Measurements from ENCODE around the gene STAB1.
A peak's percentile ranks its signal among the peaks of the same experiment; 100 is the strongest.

STAB1 gene

DNA sequence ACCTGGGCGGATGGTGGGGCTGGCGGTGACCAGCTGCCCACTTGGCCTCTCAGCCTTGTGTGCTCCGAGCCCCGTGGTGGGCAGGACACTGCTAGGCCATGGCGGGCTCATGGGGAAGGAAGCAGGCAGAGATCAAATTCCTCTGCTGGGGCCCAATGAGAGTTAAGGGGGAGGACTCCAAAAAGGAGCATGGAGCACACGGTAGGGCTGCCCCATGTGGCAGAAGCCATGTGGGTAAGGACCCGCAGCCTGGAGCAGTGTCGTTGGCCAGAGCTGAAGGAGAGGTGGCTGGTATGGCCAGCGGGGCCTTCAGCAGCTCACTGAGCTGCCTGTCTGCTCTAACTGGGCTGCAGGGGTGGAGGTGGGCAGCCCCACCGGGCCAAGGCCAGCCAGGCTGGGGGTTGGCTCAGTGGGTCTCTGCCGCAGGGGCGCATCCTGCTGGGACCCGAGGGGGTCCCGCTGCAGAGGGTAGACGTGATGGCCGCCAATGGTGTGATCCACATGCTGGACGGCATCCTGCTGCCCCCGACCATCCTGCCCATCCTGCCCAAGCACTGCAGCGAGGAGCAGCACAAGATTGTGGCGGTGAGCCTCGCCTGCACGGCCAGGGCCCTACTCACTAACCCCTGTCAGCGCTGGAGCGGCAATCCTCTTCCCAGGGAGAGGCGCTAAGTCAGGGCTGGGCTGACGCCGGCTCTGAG lies 11.3 kb downstream of the STAB1 start:
- Mint-ChIP-seq H3K36me3 (no peaks in the 10 kb centered on the region), H3K27me3 (peaks cover 22% of the 10 kb centered on the region), H3K4me3 (no peak overlapping the region), H3K4me1 (no peaks in the 10 kb centered on the region), H3K27ac (no peak overlapping the region), H3K9me3 (no peaks in the 10 kb centered on the region)
- ATAC-seq: no peak

- Mint-ChIP-seq H3K27ac (no peak overlapping the region), H3K4me1 (no peaks in the 10 kb centered on the region), H3K4me3 (no peak overlapping the region), H3K9me3 (no peaks in the 10 kb centered on the region), H3K27me3 (peaks cover 22% of the 10 kb centered on the region), H3K36me3 (no peaks in the 10 kb centered on the region)
- no peak for ATAC-seq
These were observed 12.2 kb downstream of the STAB1 start for GRCh38 chr3:52507359-52507758.

- no peak overlapping the region for H3K4me3 Mint-ChIP-seq
- no peak overlapping the region for H3K27ac Mint-ChIP-seq
- no peaks in the 10 kb centered on the region for H3K9me3 Mint-ChIP-seq
- H3K36me3 Mint-ChIP-seq: no peaks in the 10 kb centered on the region
- H3K27me3 Mint-ChIP-seq: peaks cover 30% of the 10 kb centered on the region
- no peak for ATAC-seq
- H3K4me1 Mint-ChIP-seq: no peaks in the 10 kb centered on the region
These were observed 14.7 kb downstream of the STAB1 start for GRCh38 chr3:52509753-52510328.

DNA sequence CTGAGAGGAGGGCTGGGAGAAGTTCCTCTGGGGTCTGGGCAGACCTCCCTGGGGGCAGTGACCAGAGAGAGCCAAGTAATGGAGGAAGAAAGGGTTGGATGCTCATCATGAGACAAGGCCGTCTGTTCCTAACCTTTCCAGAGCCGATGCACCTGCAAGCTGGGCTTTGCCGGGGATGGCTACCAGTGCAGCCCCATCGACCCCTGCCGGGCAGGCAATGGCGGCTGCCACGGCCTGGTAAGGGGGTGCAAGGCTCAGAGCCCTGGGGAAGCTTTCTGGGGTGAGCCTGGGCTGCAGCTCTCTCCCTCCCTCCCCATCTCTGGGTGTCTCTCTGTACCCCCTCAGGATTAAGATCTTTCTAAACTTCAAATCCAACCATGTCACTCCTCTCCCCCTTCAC lies 16.4 kb downstream of the STAB1 start:
- Mint-ChIP-seq H3K4me1 (no peaks in the 10 kb centered on the region), H3K9me3 (no peaks in the 10 kb centered on the region), H3K27ac (no peak overlapping the region), H3K27me3 (peaks cover 16% of the 10 kb centered on the region), H3K4me3 (no peak overlapping the region), H3K36me3 (no peaks in the 10 kb centered on the region)
- ATAC-seq: no peak

- ATAC-seq: no peak
- Mint-ChIP-seq H3K27ac (no peak overlapping the region), H3K27me3 (peaks cover 22% of the 10 kb centered on the region), H3K9me3 (no peaks in the 10 kb centered on the region), H3K4me3 (no peak overlapping the region), H3K36me3 (no peaks in the 10 kb centered on the region), H3K4me1 (no peaks in the 10 kb centered on the region)
These were observed 17.0 kb downstream of the STAB1 start for GRCh38 chr3:52512105-52512504.

- ATAC-seq: no peak
- no peaks in the 10 kb centered on the region for H3K9me3 Mint-ChIP-seq
- peaks cover 23% of the 10 kb centered on the region for H3K27me3 Mint-ChIP-seq
- H3K27ac Mint-ChIP-seq: no peak overlapping the region
- H3K4me3 Mint-ChIP-seq: no peak overlapping the region
- H3K4me1 Mint-ChIP-seq: no peaks in the 10 kb centered on the region
- no peaks in the 10 kb centered on the region for H3K36me3 Mint-ChIP-seq
These were observed 17.6 kb downstream of the STAB1 start for GRCh38 chr3:52512727-52513126.

DNA sequence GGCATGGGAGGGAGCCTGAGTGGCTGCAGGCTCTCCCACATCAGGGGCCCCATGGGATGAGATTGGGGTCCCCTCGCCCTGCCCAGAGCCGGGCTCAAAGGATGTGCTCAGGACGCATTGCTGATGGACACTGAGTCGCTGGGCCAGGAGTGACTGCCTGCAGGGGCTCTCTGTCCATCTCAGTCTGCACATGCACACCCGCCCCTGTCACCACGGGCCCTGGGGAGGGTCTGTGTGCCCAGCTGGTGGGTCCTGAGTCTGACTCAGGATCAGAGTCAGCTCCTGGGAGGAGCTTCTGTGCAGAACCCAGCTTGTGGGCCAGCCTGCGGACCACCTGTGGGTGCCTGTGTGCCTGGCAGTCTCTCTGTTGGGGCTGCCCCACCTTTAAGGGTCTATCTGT lies 18.1 kb downstream of the STAB1 start:
- Mint-ChIP-seq H3K9me3 (no peaks in the 10 kb centered on the region), H3K27ac (no peak overlapping the region), H3K4me3 (no peak overlapping the region), H3K27me3 (peaks cover 23% of the 10 kb centered on the region), H3K4me1 (no peaks in the 10 kb centered on the region), H3K36me3 (no peaks in the 10 kb centered on the region)
- no peak for ATAC-seq

- ATAC-seq: no peak
- Mint-ChIP-seq H3K9me3 (no peaks in the 10 kb centered on the region), H3K4me3 (no peak overlapping the region), H3K27ac (no peak overlapping the region), H3K4me1 (no peaks in the 10 kb centered on the region), H3K27me3 (peaks cover 23% of the 10 kb centered on the region), H3K36me3 (no peaks in the 10 kb centered on the region)
These were observed 19.4 kb downstream of the STAB1 start for GRCh38 chr3:52514576-52514975.

GRCh38 chr3:52515192-52515591 lies 20.1 kb downstream of the STAB1 start:
- no peaks in the 10 kb centered on the region for H3K9me3 Mint-ChIP-seq
- H3K4me1 Mint-ChIP-seq: no peaks in the 10 kb centered on the region
- no peaks in the 10 kb centered on the region for H3K36me3 Mint-ChIP-seq
- H3K27ac Mint-ChIP-seq: no peak overlapping the region
- H3K4me3 Mint-ChIP-seq: no peak overlapping the region
- ATAC-seq: no peak
- peaks cover 23% of the 10 kb centered on the region for H3K27me3 Mint-ChIP-seq

DNA sequence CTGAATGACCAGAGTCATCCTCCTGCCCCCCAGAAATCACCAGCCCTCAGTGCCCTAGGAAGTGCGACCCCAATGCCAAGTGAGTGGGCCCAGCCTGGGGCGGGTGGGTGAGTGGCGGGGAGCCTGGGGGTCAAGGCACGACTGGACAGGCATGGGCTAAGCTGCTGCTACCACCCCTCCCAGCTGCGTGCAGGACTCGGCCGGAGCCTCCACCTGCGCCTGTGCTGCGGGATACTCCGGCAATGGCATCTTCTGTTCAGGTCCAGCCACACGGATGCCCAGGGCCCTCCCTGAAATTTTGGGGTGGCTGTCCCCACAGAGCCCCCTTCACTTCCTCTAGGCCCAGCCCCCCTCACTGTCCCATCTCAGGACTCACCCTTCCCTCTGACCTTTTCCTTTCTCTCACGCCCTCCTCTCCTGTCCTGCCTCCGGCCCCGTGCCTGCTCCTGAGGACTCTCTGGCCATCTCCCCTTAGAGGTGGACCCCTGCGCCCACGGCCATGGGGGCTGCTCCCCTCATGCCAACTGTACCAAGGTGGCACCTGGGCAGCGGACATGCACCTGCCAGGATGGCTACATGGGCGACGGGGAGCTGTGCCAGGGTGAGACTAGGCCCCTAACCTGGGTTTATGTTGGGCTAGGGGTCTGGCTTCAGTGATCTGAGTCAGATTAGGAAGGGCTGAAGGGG lies 21.5 kb downstream of the STAB1 start:
- Mint-ChIP-seq H3K4me3 (no peak overlapping the region), H3K9me3 (no peaks in the 10 kb centered on the region), H3K36me3 (no peaks in the 10 kb centered on the region), H3K27ac (no peak overlapping the region), H3K27me3 (peaks cover 23% of the 10 kb centered on the region), H3K4me1 (no peaks in the 10 kb centered on the region)
- no peak for ATAC-seq

DNA sequence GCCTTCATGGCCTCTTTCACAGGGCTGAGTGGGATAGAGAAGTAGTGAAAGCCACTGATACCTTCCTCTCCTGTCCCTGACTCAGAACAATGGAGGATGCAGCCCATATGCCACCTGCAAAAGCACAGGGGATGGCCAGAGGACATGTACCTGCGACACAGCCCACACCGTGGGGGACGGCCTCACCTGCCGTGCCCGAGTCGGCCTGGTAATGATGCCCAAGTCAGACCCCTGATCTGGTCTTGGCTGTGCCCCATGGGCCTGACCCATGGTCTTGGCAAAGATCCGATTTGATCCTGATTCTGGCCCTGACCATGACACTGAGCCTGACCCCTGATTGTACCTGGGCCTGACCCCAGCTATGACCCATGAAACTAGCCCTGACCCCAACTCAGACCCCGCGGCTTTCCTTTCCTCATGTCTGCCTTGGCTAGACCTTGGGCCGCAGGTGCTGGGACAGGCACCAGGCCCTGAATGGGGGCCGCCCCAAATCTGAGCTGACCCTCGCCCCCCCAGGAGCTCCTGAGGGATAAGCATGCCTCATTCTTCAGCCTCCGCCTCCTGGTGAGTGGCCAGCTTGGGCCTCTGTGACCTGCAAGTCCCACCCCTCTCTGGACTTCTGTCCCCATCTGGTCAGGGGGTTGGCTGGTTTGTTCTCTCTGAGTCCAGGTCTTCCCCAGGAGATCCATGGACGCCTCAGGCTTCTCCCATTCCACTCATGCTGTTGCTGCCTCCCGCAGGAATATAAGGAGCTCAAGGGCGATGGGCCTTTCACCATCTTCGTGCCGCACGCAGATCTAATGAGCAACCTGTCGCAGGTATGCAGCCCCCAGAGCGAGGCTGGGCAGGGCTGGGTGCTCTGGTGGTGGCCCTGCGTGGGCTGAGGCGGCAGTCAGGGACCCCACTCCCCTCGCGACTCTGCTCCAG lies 22.9 kb downstream of the STAB1 start:
- Mint-ChIP-seq H3K9me3 (no peaks in the 10 kb centered on the region), H3K36me3 (no peaks in the 10 kb centered on the region), H3K27ac (no peak overlapping the region), H3K27me3 (peaks cover 17% of the 10 kb centered on the region), H3K4me1 (no peaks in the 10 kb centered on the region), H3K4me3 (no peak overlapping the region)
- ATAC-seq: no peak

DNA sequence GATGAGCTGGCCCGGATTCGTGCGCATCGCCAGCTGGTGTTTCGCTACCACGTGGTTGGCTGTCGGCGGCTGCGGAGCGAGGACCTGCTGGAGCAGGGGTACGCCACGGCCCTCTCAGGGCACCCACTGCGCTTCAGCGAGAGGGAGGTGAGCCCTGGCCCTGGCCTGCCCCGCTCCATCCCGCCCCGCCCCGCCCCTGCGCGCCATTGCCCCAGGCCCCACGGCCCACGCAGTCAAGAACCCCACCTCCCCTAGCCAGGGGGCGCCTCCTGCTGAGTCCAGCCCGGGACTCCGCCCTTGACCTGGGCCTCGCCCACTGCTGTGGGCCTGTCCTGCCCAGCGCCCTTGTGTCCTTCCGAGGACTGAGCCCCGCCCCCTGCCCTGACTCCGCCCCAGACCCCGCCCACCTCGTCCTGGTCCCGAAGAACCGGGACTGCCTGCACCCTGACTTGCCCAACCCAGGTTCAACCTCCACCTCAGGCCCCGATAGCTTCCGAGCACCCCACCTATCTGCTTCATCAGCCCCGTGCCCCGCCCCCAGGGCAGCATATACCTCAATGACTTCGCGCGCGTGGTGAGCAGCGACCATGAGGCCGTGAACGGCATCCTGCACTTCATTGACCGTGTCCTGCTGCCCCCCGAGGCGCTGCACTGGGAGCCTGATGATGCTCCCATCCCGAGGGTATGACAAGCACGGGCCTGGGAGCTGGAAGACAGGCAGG lies 23.7 kb downstream of the STAB1 start:
- Mint-ChIP-seq H3K27me3 (peaks cover 9% of the 10 kb centered on the region), H3K36me3 (no peaks in the 10 kb centered on the region), H3K9me3 (no peaks in the 10 kb centered on the region), H3K4me1 (no peaks in the 10 kb centered on the region), H3K27ac (no peak overlapping the region), H3K4me3 (no peak overlapping the region)
- peak; percentile 10 for ATAC-seq

- Mint-ChIP-seq H3K27ac (no peak overlapping the region), H3K4me1 (no peaks in the 10 kb centered on the region), H3K36me3 (no peaks in the 10 kb centered on the region), H3K4me3 (no peak overlapping the region), H3K27me3 (peaks cover 8% of the 10 kb centered on the region), H3K9me3 (no peaks in the 10 kb centered on the region)
- ATAC-seq: no peak
These were observed 24.5 kb downstream of the STAB1 start for GRCh38 chr3:52519445-52520140.

DNA sequence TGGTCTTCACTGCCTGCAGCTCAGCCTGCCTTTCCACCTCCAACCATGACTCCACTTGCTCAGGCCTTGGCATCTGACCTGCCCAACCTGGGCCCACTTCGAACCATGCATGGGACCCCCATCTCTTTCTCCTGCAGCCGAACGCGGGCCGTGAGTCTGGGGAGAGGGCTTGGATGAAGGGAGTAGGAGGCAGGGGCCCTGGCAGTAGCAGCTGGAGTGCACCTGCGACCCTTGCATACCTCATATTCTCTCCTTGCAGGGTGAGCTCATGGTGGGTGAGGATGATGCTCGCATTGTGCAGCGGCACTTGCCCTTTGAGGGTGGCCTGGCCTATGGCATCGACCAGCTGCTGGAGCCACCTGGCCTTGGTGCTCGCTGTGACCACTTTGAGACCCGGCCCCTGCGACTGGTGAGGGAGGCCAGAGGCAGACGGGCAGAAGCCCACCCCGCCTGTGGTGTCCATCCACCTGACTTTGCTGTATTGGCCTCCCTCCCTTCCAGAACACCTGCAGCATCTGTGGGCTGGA lies 25.1 kb downstream of the STAB1 start:
- no peak for ATAC-seq
- no peak overlapping the region for H3K4me3 Mint-ChIP-seq
- H3K27ac Mint-ChIP-seq: no peak overlapping the region
- no peaks in the 10 kb centered on the region for H3K4me1 Mint-ChIP-seq
- peaks cover 8% of the 10 kb centered on the region for H3K27me3 Mint-ChIP-seq
- no peaks in the 10 kb centered on the region for H3K36me3 Mint-ChIP-seq
- H3K9me3 Mint-ChIP-seq: no peaks in the 10 kb centered on the region

Data from stimulated activated memory B cell treated with anti-CD40 and anti-IgM and Interleukin-4, amounts not matched to agents 10 μg/mL and 1 μg/mL and 100 μg/mL, for 72 hours (primary cell).